ENCODE measurements around the gene PLXNB1.

GRCh38 chr3:48475188-48475587, 45.3 kb upstream of the PLXNB1 start:
- TF ChIP-seq CTCF (conservative IDR thresholded peaks at IDR 0.05) (no peak), EZH2 (IDR thresholded peaks at IDR 0.05; ENCODE audit: low read depth) (no peak)

All from PC-9 (cell line).